ENCODE results near the gene STEAP4. TPM values are rescaled to one million over a fixed set of nuclear protein-coding genes. Genes with fewer than 3 reads are reported as not detected.

The STEAP4 gene
- polyA plus RNA-seq, 4 donors, result 0.22 to 5.7 (median 0.43) TPM

DNA sequence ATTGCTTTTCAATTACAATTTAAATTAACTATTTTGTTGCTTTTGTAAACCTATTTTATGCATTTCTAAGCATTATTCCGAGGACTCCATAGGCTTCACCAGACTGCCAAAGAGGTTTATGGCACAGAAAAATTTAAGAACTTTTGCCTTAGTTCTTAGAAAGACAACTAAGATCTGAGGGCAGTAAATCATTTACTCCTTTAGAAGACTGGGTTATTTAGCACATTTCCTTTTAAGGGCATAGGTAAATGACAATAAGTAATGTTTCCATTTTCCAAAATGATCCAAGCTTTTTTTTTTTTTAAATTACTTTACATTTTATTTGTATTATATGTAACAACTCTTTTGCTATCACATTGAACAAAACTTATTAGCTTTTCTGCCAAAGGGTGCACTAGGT is 15.0 kb upstream of the STEAP4 start:
- Histone ChIP-seq H3K27me3 (ENCODE audit: control insufficient read depth in 3 of 3, insufficient read depth in 3 of 3, low read length in 3 of 3) (no peaks in the 10 kb centered on the region), H3K36me3 (ENCODE audit: control insufficient read depth in 3 of 3, insufficient read depth in 2 of 3, low read depth in 1 of 3, low read length in 3 of 3) (no peaks in the 10 kb centered on the region), H3K4me1 (ENCODE audit: control insufficient read depth in 3 of 3, insufficient read depth in 2 of 3, low read depth in 1 of 3, low read length in 2 of 3) (no peaks in the 10 kb centered on the region), H3K4me3 (ENCODE audit: low read depth in 1 of 3, low read length in 3 of 3) (no peak overlapping the region), H3K27ac (ENCODE audit: low read depth in 1 of 3, low read length in 2 of 3) (no peak overlapping the region), H3K9me3 (ENCODE audit: control insufficient read depth in 2 of 2, insufficient read depth in 1 of 2, low read depth in 1 of 2, low read length in 1 of 2) (no peaks in the 10 kb centered on the region)
- no peak for FAIRE-seq
- 76 to 92% (median 89%) methylated on average over 1 of the region's 1 CpG for WGBS, 3 donors
- DNase-seq, result no peak

- no peaks in the 10 kb centered on the region for H3K36me3 ChIP-seq (ENCODE audit: control insufficient read depth in 3 of 3, insufficient read depth in 2 of 3, low read depth in 1 of 3, low read length in 3 of 3)
- WGBS, 3 donors, result 80 to 86% (median 85%) methylated on average over 2 of the region's 2 CpGs
- no peaks in the 10 kb centered on the region for H3K27me3 ChIP-seq (ENCODE audit: control insufficient read depth in 3 of 3, insufficient read depth in 3 of 3, low read length in 3 of 3)
- no peak overlapping the region for H3K27ac ChIP-seq (ENCODE audit: low read depth in 1 of 3, low read length in 2 of 3)
- no peaks in the 10 kb centered on the region for H3K9me3 ChIP-seq (ENCODE audit: control insufficient read depth in 2 of 2, insufficient read depth in 1 of 2, low read depth in 1 of 2, low read length in 1 of 2)
- FAIRE-seq, result no peak
- H3K4me1 ChIP-seq (ENCODE audit: control insufficient read depth in 3 of 3, insufficient read depth in 2 of 3, low read depth in 1 of 3, low read length in 2 of 3), result no peaks in the 10 kb centered on the region
- no peak for DNase-seq
- no peak overlapping the region for H3K4me3 ChIP-seq (ENCODE audit: low read depth in 1 of 3, low read length in 3 of 3)
Measured at GRCh38 chr7:88318196-88318595, 11.5 kb upstream of the STEAP4 start.

- no peaks in the 10 kb centered on the region for H3K27me3 ChIP-seq (ENCODE audit: control insufficient read depth in 3 of 3, insufficient read depth in 3 of 3, low read length in 3 of 3)
- FAIRE-seq, result no peak
- H3K4me3 ChIP-seq (ENCODE audit: low read depth in 1 of 3, low read length in 3 of 3), result no peak overlapping the region
- no peak overlapping the region for H3K27ac ChIP-seq (ENCODE audit: low read depth in 1 of 3, low read length in 2 of 3)
- no peaks in the 10 kb centered on the region for H3K9me3 ChIP-seq (ENCODE audit: control insufficient read depth in 2 of 2, insufficient read depth in 1 of 2, low read depth in 1 of 2, low read length in 1 of 2)
- no peaks in the 10 kb centered on the region for H3K4me1 ChIP-seq (ENCODE audit: control insufficient read depth in 3 of 3, insufficient read depth in 2 of 3, low read depth in 1 of 3, low read length in 2 of 3)
- no peaks in the 10 kb centered on the region for H3K36me3 ChIP-seq (ENCODE audit: control insufficient read depth in 3 of 3, insufficient read depth in 2 of 3, low read depth in 1 of 3, low read length in 3 of 3)
- DNase-seq, result no peak
- WGBS, 3 donors, result 88 to 96% (median 92%) methylated on average over 1 of the region's 1 CpG
Measured at GRCh38 chr7:88317422-88317821, 10.7 kb upstream of the STEAP4 start.

DNA sequence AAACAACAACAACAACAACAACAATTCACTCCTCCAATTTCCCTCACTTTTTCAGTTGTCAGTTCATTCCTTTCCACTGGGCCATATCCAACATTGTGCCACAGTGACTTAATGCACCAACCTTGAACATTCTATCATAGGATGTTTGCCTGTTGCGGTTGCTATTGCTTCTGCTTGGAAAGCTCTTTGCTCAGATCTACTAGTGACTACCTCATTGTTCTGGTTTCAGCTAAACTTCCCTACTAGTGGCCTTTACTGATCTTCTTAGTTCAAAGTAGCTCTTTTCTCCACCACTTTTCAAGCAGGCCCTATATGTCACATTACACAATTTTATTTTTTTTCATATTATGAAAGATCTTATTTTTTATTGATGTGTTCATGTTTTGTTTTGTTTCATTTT is 9.8 kb upstream of the STEAP4 start:
- no peak overlapping the region for H3K4me3 ChIP-seq (ENCODE audit: low read depth in 1 of 3, low read length in 3 of 3)
- H3K9me3 ChIP-seq (ENCODE audit: control insufficient read depth in 2 of 2, insufficient read depth in 1 of 2, low read depth in 1 of 2, low read length in 1 of 2), result no peaks in the 10 kb centered on the region
- H3K36me3 ChIP-seq (ENCODE audit: control insufficient read depth in 3 of 3, insufficient read depth in 2 of 3, low read depth in 1 of 3, low read length in 3 of 3), result no peaks in the 10 kb centered on the region
- DNase-seq (no peak), FAIRE-seq (no peak)
- WGBS, 3 donors, result 93 to 100% (median 97%) methylated on average over 1 of the region's 1 CpG
- H3K27me3 ChIP-seq (ENCODE audit: control insufficient read depth in 3 of 3, insufficient read depth in 3 of 3, low read length in 3 of 3), result no peaks in the 10 kb centered on the region
- no peak overlapping the region for H3K27ac ChIP-seq (ENCODE audit: low read depth in 1 of 3, low read length in 2 of 3)
- no peaks in the 10 kb centered on the region for H3K4me1 ChIP-seq (ENCODE audit: control insufficient read depth in 3 of 3, insufficient read depth in 2 of 3, low read depth in 1 of 3, low read length in 2 of 3)

DNA sequence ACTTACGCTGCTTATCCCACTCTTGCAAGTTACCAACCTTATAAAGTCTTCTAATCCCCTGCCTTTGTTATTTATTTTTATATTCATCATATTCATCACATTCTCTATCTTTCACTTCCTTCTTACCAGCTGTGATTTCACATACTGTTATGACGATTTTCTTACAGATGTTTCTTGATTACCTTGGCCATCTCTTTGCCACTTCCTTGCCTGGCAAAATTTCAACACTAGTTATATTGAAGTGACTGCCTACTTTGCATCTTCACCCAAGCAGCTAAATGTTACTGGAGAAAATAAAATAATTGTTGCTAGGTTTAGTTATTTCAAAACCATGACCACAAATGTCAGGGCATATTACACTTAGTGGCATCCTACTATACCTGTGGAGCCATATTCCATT is 8.8 kb upstream of the STEAP4 start:
- Histone ChIP-seq H3K9me3 (ENCODE audit: control insufficient read depth in 2 of 2, insufficient read depth in 1 of 2, low read depth in 1 of 2, low read length in 1 of 2) (no peaks in the 10 kb centered on the region), H3K27me3 (ENCODE audit: control insufficient read depth in 3 of 3, insufficient read depth in 3 of 3, low read length in 3 of 3) (no peaks in the 10 kb centered on the region), H3K4me3 (ENCODE audit: low read depth in 1 of 3, low read length in 3 of 3) (no peak overlapping the region), H3K27ac (ENCODE audit: low read depth in 1 of 3, low read length in 2 of 3) (no peak overlapping the region), H3K4me1 (ENCODE audit: control insufficient read depth in 3 of 3, insufficient read depth in 2 of 3, low read depth in 1 of 3, low read length in 2 of 3) (no peaks in the 10 kb centered on the region), H3K36me3 (ENCODE audit: control insufficient read depth in 3 of 3, insufficient read depth in 2 of 3, low read depth in 1 of 3, low read length in 3 of 3) (no peaks in the 10 kb centered on the region)
- WGBS, 3 donors, result 70 to 75% (median 70%) methylated on average over 2 of the region's 2 CpGs
- DNase-seq (no peak), FAIRE-seq (no peak)

DNA sequence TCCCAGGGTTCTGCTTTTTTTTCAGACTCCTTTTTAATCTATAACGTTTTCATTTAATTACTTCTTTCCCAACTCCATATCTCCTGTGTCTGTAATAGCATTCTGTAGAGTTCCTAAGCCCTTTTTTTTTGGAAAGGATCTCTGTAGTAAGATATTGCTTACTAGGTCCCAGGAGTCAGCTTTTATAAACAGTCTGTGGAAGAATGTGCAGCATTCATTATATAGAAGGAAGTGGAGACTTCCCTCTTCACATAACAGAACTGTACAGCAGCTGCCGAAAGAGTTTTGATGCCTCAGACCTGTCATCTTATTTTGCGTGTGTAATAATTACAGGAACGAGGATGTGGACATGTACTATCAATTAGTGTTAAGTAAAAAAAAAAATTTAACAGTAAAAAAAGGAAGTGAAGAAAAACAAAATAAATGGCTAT is 7.4 kb upstream of the STEAP4 start:
- Histone ChIP-seq H3K36me3 (ENCODE audit: control insufficient read depth in 3 of 3, insufficient read depth in 2 of 3, low read depth in 1 of 3, low read length in 3 of 3) (no peaks in the 10 kb centered on the region), H3K4me1 (ENCODE audit: control insufficient read depth in 3 of 3, insufficient read depth in 2 of 3, low read depth in 1 of 3, low read length in 2 of 3) (no peaks in the 10 kb centered on the region), H3K27ac (ENCODE audit: low read depth in 1 of 3, low read length in 2 of 3) (no peak overlapping the region), H3K9me3 (ENCODE audit: control insufficient read depth in 2 of 2, insufficient read depth in 1 of 2, low read depth in 1 of 2, low read length in 1 of 2) (no peaks in the 10 kb centered on the region), H3K27me3 (ENCODE audit: control insufficient read depth in 3 of 3, insufficient read depth in 3 of 3, low read length in 3 of 3) (no peaks in the 10 kb centered on the region), H3K4me3 (ENCODE audit: low read depth in 1 of 3, low read length in 3 of 3) (no peak overlapping the region)
- DNase-seq (no peak), FAIRE-seq (no peak)
- 25 to 56% (median 38%) methylated on average over 4 of the region's 4 CpGs for WGBS, 3 donors

DNA sequence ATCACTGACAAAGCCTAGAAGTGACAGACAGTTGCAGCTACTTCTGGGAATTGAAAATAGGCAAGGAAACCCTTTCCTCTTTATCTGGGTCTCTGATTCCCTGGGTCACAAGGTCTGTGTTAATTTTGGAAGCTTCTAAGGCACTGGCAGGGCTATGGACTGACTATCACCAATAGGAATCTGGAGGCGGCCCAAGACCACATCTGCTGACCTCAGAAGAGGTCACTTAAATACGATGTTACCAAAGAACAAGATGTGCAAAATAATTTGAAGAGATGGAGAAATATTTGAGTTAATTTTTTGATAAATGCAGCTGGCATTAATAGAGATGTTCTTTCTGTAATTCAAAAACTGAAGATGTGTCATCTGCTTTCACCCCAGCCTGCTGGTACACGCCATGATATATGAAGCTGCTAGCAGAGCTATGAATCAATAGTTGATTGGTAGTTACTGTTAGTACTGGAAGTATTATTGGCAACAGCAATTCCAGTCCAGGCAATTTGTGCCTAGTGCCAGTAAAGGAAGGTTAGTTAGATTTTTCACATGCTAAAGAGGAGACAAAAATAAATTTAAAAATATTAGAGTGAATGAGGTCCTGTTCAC is 5.5 kb upstream of the STEAP4 start:
- Histone ChIP-seq H3K27ac (ENCODE audit: low read depth in 1 of 3, low read length in 2 of 3) (no peak overlapping the region), H3K9me3 (ENCODE audit: control insufficient read depth in 2 of 2, insufficient read depth in 1 of 2, low read depth in 1 of 2, low read length in 1 of 2) (no peaks in the 10 kb centered on the region), H3K27me3 (ENCODE audit: control insufficient read depth in 3 of 3, insufficient read depth in 3 of 3, low read length in 3 of 3) (no peaks in the 10 kb centered on the region), H3K36me3 (ENCODE audit: control insufficient read depth in 3 of 3, insufficient read depth in 2 of 3, low read depth in 1 of 3, low read length in 3 of 3) (no peaks in the 10 kb centered on the region), H3K4me3 (ENCODE audit: low read depth in 1 of 3, low read length in 3 of 3) (no peak overlapping the region), H3K4me1 (ENCODE audit: control insufficient read depth in 3 of 3, insufficient read depth in 2 of 3, low read depth in 1 of 3, low read length in 2 of 3) (peaks cover 0 to 2% (median under 1%) of the 10 kb centered on the region in 3 donors)
- FAIRE-seq (no peak), DNase-seq (no peak)
- 74 to 82% (median 77%) methylated on average over 3 of the region's 3 CpGs for WGBS, 3 donors

DNA sequence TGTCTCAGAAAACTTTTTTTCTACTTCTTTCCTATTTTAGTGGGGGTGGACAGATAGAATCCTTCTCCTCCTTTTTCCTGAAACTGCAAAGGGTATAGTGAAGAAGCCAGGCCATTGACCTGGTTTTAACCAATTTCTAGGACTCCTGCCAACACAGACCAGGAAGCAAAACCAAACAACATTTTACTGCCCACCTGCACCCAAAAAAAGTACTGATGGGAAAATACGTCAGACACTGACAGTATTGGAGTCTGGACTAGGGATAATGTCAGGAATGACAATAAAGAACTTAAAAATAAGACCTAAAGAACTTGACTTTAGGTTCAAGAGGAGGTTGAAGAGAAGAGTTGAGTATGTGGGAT is 5.0 kb upstream of the STEAP4 start:
- Histone ChIP-seq H3K4me3 (ENCODE audit: low read depth in 1 of 3, low read length in 3 of 3) (no peak overlapping the region), H3K9me3 (ENCODE audit: control insufficient read depth in 2 of 2, insufficient read depth in 1 of 2, low read depth in 1 of 2, low read length in 1 of 2) (no peaks in the 10 kb centered on the region), H3K36me3 (ENCODE audit: control insufficient read depth in 3 of 3, insufficient read depth in 2 of 3, low read depth in 1 of 3, low read length in 3 of 3) (no peaks in the 10 kb centered on the region), H3K4me1 (ENCODE audit: control insufficient read depth in 3 of 3, insufficient read depth in 2 of 3, low read depth in 1 of 3, low read length in 2 of 3) (peaks cover 0 to 4% (median 2%) of the 10 kb centered on the region in 3 donors), H3K27me3 (ENCODE audit: control insufficient read depth in 3 of 3, insufficient read depth in 3 of 3, low read length in 3 of 3) (no peaks in the 10 kb centered on the region), H3K27ac (ENCODE audit: low read depth in 1 of 3, low read length in 2 of 3) (peak overlapping the region in 1 of 3 donors; percentile 30)
- DNase-seq, result no peak
- no peak for FAIRE-seq
- WGBS, 3 donors, result 24 to 55% (median 37%) methylated on average over 1 of the region's 1 CpG
